Renal cortex interstitium (tissue), 15 donors: ENCODE measurements around the gene KRTAP4-8. TPM values are rescaled to one million over a fixed set of nuclear protein-coding genes. Genes with fewer than 3 reads are reported as not detected.
"Not testable (repeated sequence)": the region's sequence is repeated elsewhere in the genome, so short reads cannot be mapped to it uniquely, and the experiment has no call there.

Experiments
- DNase-seq, 11 donors: peaks; one replicate each; pipeline ENCODE4 v3.0.0-alpha.2; 2013; ENCODE audit warnings: low read depth in 9 of 11, low spot score in 4 of 11; ENCODE audit errors: extremely low read depth in 1 of 11
- long read RNA-seq, 16 experiments: transcript quantifications; one replicate each; lab custom pipeline, GENCODE V29; 2026
- polyA plus RNA-seq, 3 donors: library from polyadenylated mRNA; unstranded; fragments of 120-200 nt; gene quantifications; one replicate each; pipeline ENCODE4 v1.2.1, GENCODE V29; 2013; ENCODE audit not compliant: insufficient read length in 3 of 3

KRTAP4-8 gene
- not detected for polyA plus RNA-seq
- long read RNA-seq, donor 1, result 0 reads
- long read RNA-seq, donor 2, result 0 reads
- long read RNA-seq, donor 3, result 0 reads
- long read RNA-seq, donor 4, result 0 reads
- long read RNA-seq, donor 5, result 0 reads
- long read RNA-seq, donor 6, result 0 reads
- long read RNA-seq, donor 7, result 0 reads
- long read RNA-seq, donor 8, result 0 reads
- long read RNA-seq, donor 9, result 0 reads
- long read RNA-seq, donor 10, result 0 reads
- long read RNA-seq, donor 11, result 0 reads
- long read RNA-seq, donor 12, result 0 reads
- long read RNA-seq, donor 13, result 0 reads
- long read RNA-seq, donor 14, result 0 reads
- long read RNA-seq, donor 15, result 0 reads
- long read RNA-seq, donor 16, result 0 reads

GRCh38 chr17:41098042-41098441 is at the start of gene KRTAP4-8:
Gene KRTAP4-8, minus strand, starts transcription at chr17:41098142. Its CDS starts 58 bp downstream, at chr17:41098084.
- DNase-seq, result no peak

GRCh38 chr17:41145261-41145660 is 47.3 kb upstream of the KRTAP4-8 start:
- no peak for DNase-seq

- no peak for DNase-seq
These were observed 46.9 kb upstream of the KRTAP4-8 start for GRCh38 chr17:41144846-41145245.

- DNase-seq, result no peak
These were observed 43.4 kb upstream of the KRTAP4-8 start for GRCh38 chr17:41141361-41141760.

GRCh38 chr17:41140360-41141131 is 42.6 kb upstream of the KRTAP4-8 start, which contains the start of gene KRTAP4-6:
Gene KRTAP4-6, minus strand, starts transcription at chr17:41140544. Its CDS starts 57 bp downstream, at chr17:41140487.
- DNase-seq, result no peak

- not testable (repeated sequence) for DNase-seq
These were observed 41.9 kb upstream of the KRTAP4-8 start for GRCh38 chr17:41139865-41140264.

- DNase-seq, result no peak
These were observed 36.2 kb upstream of the KRTAP4-8 start for GRCh38 chr17:41133880-41134735.

GRCh38 chr17:41131979-41132378 is 34.0 kb upstream of the KRTAP4-8 start:
- DNase-seq, result no peak

- no peak for DNase-seq
These were observed 29.4 kb upstream of the KRTAP4-8 start for GRCh38 chr17:41127371-41127770.

GRCh38 chr17:41126412-41126811 is 28.5 kb upstream of the KRTAP4-8 start:
- DNase-seq, result no peak

- DNase-seq, result no peak
These were observed 27.1 kb upstream of the KRTAP4-8 start for GRCh38 chr17:41125064-41125463.

GRCh38 chr17:41123991-41124371 is 26.0 kb upstream of the KRTAP4-8 start, which contains the start of gene KRTAP4-12:
Gene KRTAP4-12, minus strand, starts transcription at chr17:41124182. Its CDS starts 60 bp downstream, at chr17:41124122.
- not testable (repeated sequence) for DNase-seq

- not testable (repeated sequence) for DNase-seq
These were observed 25.5 kb upstream of the KRTAP4-8 start for GRCh38 chr17:41123292-41123990.

- no peak for DNase-seq
These were observed 23.8 kb upstream of the KRTAP4-8 start for GRCh38 chr17:41121742-41122141.

GRCh38 chr17:41119696-41120690 is 22.1 kb upstream of the KRTAP4-8 start:
- not testable (repeated sequence) for DNase-seq

GRCh38 chr17:41118721-41119120 is 20.8 kb upstream of the KRTAP4-8 start:
- DNase-seq, result no peak

GRCh38 chr17:41117846-41118386 is 20.0 kb upstream of the KRTAP4-8 start, which contains the start of gene KRTAP4-11:
Gene KRTAP4-11, minus strand, starts transcription at chr17:41118373. Its CDS starts 58 bp downstream, at chr17:41118315.
- DNase-seq, result not testable (repeated sequence)
